Adrenal gland (tissue), 12 donors: ENCODE results near the gene MBD2. TPM values are rescaled to one million over a fixed set of nuclear protein-coding genes. Genes with fewer than 3 reads are reported as not detected.

ENCODE experiments used
- DNase-seq, 7 donors: peaks; one replicate each; pipeline ENCODE4 v3.0.0-alpha.2; 2019 to 2020
- H3K27ac ChIP-seq, 5 donors: fragments of 200-600 bp; sonication (generic) in 4 of 5; 1 replicate in 3 of 5; 2 replicates in 2 of 5; pipeline versions ENCODE4 v1.5.1 to v1.8.0; 2016 to 2020; ENCODE audit warnings: mild to moderate bottlenecking in 1 of 5
- H3K27me3 ChIP-seq: fragments of 200-600 bp; 2 replicates; pipeline ENCODE4 v1.8.0; 2021
- H3K36me3 ChIP-seq, 2 donors: fragments of 200-600 bp; replicated peaks in 1 of 2; 1 replicate in 1 of 2; 2 replicates in 1 of 2; pipeline versions ENCODE4 v1.5.1 to v1.8.0; 2018 to 2022
- H3K4me1 ChIP-seq, 2 donors: fragments of 200-600 bp; replicated peaks in 1 of 2; 1 replicate in 1 of 2; 2 replicates in 1 of 2; pipeline versions ENCODE4 v1.5.1 to v1.8.0; 2018 to 2021
- H3K4me3 ChIP-seq, 4 donors: fragments of 200-600 bp; sonication (generic) in 3 of 4; one replicate each; pipeline ENCODE4 v1.5.1; 2016 to 2018
- H3K9me3 ChIP-seq, 3 donors: fragments of 200-600 bp; sonication (generic) in 1 of 3; replicated peaks in 1 of 3; 1 replicate in 2 of 3; 2 replicates in 1 of 3; pipeline versions ENCODE4 v1.5.1 to v1.8.0; 2016 to 2021
- CTCF ChIP-seq, 6 experiments: fragments of 450-650 bp in 4 of 6; fragments of 200-600 bp in 2 of 6; sonication (generic) in 1 of 6; IDR thresholded peaks; 1 replicate in 5 of 6; 2 replicates in 1 of 6; pipeline versions ENCODE4 v1.5.1 to v1.8.0; 2016 to 2021; ENCODE audit warnings: antibody characterized with exemption in 6 of 6, mild to moderate bottlenecking in 2 of 6, moderate library complexity in 1 of 6
- POLR2A ChIP-seq, 2 donors: fragments of 450-650 bp; IDR thresholded peaks; one replicate each; pipeline ENCODE4 v1.6.1; 2017; ENCODE audit warnings: antibody characterized with exemption in 2 of 2, mild to moderate bottlenecking in 2 of 2, moderate library complexity in 1 of 2
- WGBS, 4 donors: extraction: QIAGEN DNeasy Blood & Tissue Kit in 2 of 4; methylation state at CpG; one replicate each; pipeline versions ENCODE4 v1.1.5 to v1.1.7; 2013 to 2017; 5-methylcytosine and 5-hydroxymethylcytosine counted together
- intact Hi-C, 2 donors: fragments of 100-400 bp; cut with DNase I; formaldehyde crosslinking; loops; one replicate each; pipeline versions ENCODE4 v1.14.1 to v1.15.0; 2022 to 2023
- polyA plus RNA-seq, 3 donors: library from polyadenylated mRNA; stranded (reverse); fragments of 200-250 nt in 2 of 3; fragments of 350-450 nt in 1 of 3; fragmentation: Illumina TruSeq in 1 of 3; extraction: RNeasy Lipid Tissue Mini Kit (QIAGEN cat#74804) in 1 of 3; gene quantifications; one replicate each; pipeline ENCODE4 v1.2.3, GENCODE V29; 2013 to 2014
- total RNA-seq, 9 donors: library from RNA; depleted of rRNA in 4 of 9; stranded (reverse); fragments of >200 nt in 4 of 9; fragments of 120-200 nt in 1 of 9; fragmentation: NEBNext Ultra II Directional in 1 of 9; extraction: Animal tissue kit (Norgen Biotek cat#: 25700) in 1 of 9; gene quantifications; one replicate each; pipeline versions ENCODE4 v1.1.0 to v1.2.4, GENCODE V29; 2013 to 2023
- donor health status: healthy with polysubstance abuse.
- donor health status: Bipolar disorder and iron deficiency.
- donor health status: DM: yes; HTN: yes; CAD: no.
- donor health status: DM: no; HTN: no; CAD: no.
- donor health status: DM: no; HTN: no; CAD: no.
- donor health status: DM: yes; HTN: yes; CAD: no.

MBD2 gene
- total and polyA plus RNA-seq, 12 donors, result 13.5 to 70.8 (median 30.1) TPM

GRCh38 chr18:54240629-54241107 lies 16.2 kb upstream of the MBD2 start:
- intact Hi-C loops, result no loop called here
- 79 to 93% (median 84%) methylated on average over 8 to 13 of the region's 13 CpGs for WGBS, 4 donors
- DNase-seq, result peak in 5 of 7 donors; percentile 25 to 47 (median 34)
- peaks cover 5 to 7% of the 10 kb centered on the region in 2 donors for H3K4me1 ChIP-seq
- TF ChIP-seq CTCF (IDR thresholded peaks at IDR 0.05) (no peak), POLR2A (IDR thresholded peaks at IDR 0.05) (no peak)
- no peak overlapping the region for H3K4me3 ChIP-seq
- H3K9me3 ChIP-seq, result no peaks in the 10 kb centered on the region
- H3K36me3 ChIP-seq, result no peaks in the 10 kb centered on the region
- no peaks in the 10 kb centered on the region for H3K27me3 ChIP-seq
- peak overlapping the region in 1 of 5 donors; percentile 49 for H3K27ac ChIP-seq

GRCh38 chr18:54239601-54240000 lies 15.1 kb upstream of the MBD2 start:
- no peaks in the 10 kb centered on the region for H3K9me3 ChIP-seq
- TF ChIP-seq CTCF (IDR thresholded peaks at IDR 0.05), result no peak
- no peak for TF ChIP-seq POLR2A (IDR thresholded peaks at IDR 0.05)
- intact Hi-C loops, result no loop called here
- 47 to 52% (median 50%) methylated on average over 2 of the region's 2 CpGs for WGBS, 4 donors
- H3K27ac ChIP-seq, result no peak overlapping the region
- no peaks in the 10 kb centered on the region for H3K27me3 ChIP-seq
- no peaks in the 10 kb centered on the region for H3K36me3 ChIP-seq
- H3K4me1 ChIP-seq, result peaks cover 5 to 7% of the 10 kb centered on the region in 2 donors
- H3K4me3 ChIP-seq, result no peak overlapping the region
- no peak for DNase-seq

GRCh38 chr18:54239091-54239490 lies 14.6 kb upstream of the MBD2 start:
- 67 to 81% (median 80%) methylated on average over 2 of the region's 2 CpGs for WGBS, 4 donors
- no peaks in the 10 kb centered on the region for H3K36me3 ChIP-seq
- DNase-seq, result no peak
- intact Hi-C loops, result no loop called here
- H3K9me3 ChIP-seq, result no peaks in the 10 kb centered on the region
- no peak overlapping the region for H3K27ac ChIP-seq
- no peak overlapping the region for H3K4me3 ChIP-seq
- TF ChIP-seq CTCF (IDR thresholded peaks at IDR 0.05), result no peak
- TF ChIP-seq POLR2A (IDR thresholded peaks at IDR 0.05), result no peak
- H3K4me1 ChIP-seq, result peaks cover 5 to 7% of the 10 kb centered on the region in 2 donors
- no peaks in the 10 kb centered on the region for H3K27me3 ChIP-seq

- Histone ChIP-seq H3K36me3 (no peaks in the 10 kb centered on the region), H3K27ac (no peak overlapping the region), H3K4me1 (peaks cover 5 to 7% of the 10 kb centered on the region in 2 donors), H3K9me3 (no peaks in the 10 kb centered on the region), H3K27me3 (no peaks in the 10 kb centered on the region), H3K4me3 (no peak overlapping the region)
- 61 to 71% (median 64%) methylated on average over 7 of the region's 7 CpGs for WGBS, 4 donors
- intact Hi-C loops, result no loop called here
- no peak for TF ChIP-seq POLR2A (IDR thresholded peaks at IDR 0.05)
- no peak for TF ChIP-seq CTCF (IDR thresholded peaks at IDR 0.05)
- DNase-seq, result no peak
Measured at GRCh38 chr18:54238173-54238936, 13.9 kb upstream of the MBD2 start.
